Activated effector memory CD4-positive, alpha-beta T cell treated with anti-CD3 and anti-CD28 coated beads, Interleukin-2, amount 50 U/mL, for 16 hours (primary cell): ENCODE measurements around the gene SNRPN.
A peak's percentile ranks its signal among the peaks of the same experiment; 100 is the strongest.
"Not testable (repeated sequence)": the region's sequence is repeated elsewhere in the genome, so short reads cannot be mapped to it uniquely, and the experiment has no call there.

Source experiments
- DNase-seq: peaks from one replicate; pipeline ENCODE4 v3.0.0-alpha.2; 2020

Gene SNRPN

DNA sequence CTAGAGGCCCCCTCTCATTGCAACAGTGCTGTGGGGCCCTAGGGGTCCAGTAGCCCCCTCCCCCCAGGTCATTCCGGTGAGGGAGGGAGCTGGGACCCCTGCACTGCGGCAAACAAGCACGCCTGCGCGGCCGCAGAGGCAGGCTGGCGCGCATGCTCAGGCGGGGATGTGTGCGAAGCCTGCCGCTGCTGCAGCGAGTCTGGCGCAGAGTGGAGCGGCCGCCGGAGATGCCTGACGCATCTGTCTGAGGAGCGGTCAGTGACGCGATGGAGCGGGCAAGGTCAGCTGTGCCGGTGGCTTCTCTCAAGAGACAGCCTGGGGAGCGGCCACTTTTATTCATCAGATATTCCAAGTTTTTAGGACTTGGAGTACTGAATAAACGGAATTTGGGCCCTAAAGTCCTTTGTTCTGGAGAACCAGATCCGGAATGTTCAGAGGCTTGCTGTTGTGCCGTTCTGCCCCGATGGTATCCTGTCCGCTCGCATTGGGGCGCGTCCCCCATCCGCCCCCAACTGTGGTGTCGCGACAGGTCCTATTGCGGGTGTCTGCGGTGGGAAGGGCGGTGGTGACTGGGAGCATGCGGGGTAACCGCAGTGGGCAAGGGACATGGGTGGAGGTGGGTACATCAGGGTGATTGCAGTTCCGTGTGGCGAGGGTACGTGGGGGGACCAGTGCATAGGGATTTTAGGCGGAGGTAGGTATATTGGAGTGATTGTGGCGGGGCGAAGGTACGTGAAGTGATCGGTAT lies at the start of gene SNRPN, which contains the start of gene SNURF:
SNRPN (plus strand) TSS at position 205 of the 748 bp plus-strand sequence. CDS start 19,467 bp downstream, outside the sequence.
SNURF (plus strand) TSS at position 205 of the 748 bp plus-strand sequence; CDS start at position 267, 62 bp downstream.
- peak; percentile 86 for DNase-seq

- DNase-seq = no peak
These were observed 38.3 kb upstream of the SNRPN start for GRCh38 chr15:24916305-24917009.

GRCh38 chr15:24917431-24917830 lies 37.4 kb upstream of the SNRPN start:
- DNase-seq = no peak

DNA sequence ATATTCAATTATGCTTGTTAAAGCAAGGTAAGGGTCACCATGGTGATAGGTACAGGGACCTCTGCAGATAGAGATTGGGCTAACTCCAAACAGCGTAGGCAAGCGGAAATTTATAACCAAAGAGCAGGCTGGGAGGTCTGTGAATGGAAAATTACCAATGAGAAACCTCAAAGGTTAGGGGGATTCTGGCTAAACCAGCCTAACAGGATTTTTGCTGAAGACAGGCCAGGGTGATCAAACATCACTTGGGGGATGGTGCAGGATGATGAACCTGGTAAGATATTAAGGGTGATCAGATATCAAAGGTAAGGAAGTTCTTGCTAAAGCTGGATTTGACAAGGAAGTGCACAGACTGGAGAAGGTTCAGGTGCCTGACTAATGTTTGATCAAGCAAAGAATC lies 35.3 kb upstream of the SNRPN start:
- DNase-seq = no peak

GRCh38 chr15:24922781-24923180 lies 32.0 kb upstream of the SNRPN start:
- not testable (repeated sequence) for DNase-seq

DNA sequence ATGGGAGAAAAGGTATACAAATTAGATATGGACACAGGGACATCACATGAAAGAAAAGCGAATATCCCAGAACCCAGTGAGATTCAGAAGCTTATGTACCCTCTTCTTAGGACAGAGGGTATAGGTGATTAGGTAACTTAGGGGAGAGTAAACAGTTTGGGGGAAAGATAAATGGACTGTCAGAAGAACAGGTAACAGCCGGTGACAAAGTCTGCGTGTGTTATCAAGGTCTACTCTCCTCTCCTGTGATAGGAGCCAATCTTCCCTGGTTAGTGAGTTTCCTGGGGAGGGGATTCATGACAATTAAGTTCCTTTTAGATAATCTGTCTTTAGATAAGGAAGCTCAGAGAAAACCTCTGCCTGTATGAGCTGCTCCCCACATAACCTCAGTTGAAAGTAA lies 30.6 kb upstream of the SNRPN start:
- DNase-seq = no peak

- DNase-seq = no peak
These were observed 30.2 kb upstream of the SNRPN start for GRCh38 chr15:24924621-24925020.

DNA sequence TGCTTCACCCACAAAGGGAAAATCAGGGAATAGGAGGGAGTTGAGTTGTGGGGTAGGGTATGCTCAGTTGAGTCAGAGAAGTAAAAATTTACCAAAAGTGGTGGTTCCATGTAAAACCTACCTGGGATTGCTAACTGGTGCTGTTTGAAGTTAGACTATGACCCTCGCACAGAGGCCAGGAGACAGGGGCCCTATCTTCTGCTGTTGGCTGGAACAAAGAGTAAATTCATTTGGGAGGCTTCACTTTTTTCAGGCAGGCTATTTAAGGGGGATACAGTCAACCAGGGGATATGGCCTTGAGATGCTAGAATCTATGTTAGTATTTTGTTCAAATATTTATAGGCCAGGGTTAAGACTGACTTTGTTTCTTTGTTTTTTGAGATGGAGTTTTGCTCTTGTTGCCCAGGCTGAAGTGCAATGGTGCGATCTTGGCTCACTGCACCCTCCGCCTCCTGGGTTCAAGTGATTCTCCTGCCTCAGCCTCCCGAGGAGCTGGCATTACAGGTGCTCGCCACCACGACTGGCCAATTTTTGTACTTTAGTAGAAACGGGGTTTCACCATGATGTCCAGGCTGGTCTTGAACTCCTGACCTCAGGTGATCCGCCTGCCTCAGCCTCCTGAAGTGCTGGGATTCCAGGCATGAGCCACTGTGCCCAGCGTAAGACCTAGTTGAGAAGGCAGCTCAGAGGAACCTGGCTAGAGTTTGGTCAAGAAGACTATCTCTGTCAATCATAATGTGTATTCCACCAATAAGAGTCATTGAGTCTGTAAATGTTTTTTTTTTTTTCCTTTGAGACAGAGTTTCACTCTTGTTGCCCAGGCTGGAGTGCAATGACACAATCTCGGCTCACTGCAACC lies 22.7 kb upstream of the SNRPN start:
- DNase-seq = not testable (repeated sequence)

DNA sequence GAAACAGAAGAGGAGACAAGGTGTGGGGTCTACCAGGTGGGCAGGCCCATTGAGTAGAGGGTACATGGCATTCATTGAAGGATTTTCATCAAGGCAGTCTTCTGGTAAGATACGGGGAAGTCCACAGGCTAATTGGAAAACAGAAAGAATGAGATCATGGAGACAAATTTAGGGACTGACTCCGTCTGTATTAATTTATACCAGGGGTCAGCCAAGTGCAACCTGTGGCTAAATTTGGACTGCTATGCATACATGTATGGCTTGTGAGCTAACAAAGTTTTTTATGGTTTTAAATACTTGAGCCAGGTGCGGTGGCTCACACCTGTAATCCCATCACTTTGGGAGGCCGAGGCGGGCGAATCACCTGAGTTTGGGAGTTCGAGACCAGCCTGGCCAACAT lies 21.1 kb upstream of the SNRPN start:
- DNase-seq = no peak

DNA sequence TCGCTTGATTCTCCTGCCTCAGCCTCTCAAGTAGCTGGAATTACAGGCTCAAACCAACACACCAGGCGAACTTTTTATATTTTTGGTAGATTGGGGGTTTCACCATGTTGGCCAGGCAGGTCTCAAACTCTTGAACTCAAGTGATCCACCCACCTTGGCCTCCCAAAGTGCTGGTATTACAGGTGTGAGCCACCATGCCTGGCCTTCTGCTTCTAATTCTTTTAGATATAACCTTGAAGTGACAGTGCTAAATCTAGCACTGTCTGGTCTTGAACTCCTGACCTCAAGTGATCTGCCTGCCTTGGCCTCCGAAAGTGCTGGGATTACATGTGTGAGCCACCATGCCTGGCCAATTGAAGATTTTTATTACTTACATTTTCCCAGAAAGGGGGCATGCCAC lies 16.6 kb upstream of the SNRPN start:
- DNase-seq = not testable (repeated sequence)

DNA sequence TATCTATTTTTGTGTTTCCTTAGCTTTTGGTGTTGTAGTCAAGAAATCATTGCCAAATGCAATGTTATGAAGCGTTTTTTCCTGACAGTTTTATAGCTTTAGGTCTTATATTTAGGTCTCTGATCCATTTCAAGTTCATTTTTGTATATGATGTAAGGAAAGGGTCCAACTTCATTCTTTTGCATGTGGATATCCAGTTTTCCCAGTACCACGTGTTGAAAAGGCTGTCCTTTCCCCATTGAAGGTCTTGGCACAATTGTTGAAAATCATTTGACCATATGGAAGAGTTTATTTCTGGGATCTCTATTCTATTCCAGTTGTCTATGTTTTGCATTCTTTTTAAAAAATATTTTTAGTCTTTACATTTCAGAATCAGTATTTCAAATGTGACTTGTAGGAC lies 14.6 kb upstream of the SNRPN start:
- DNase-seq = no peak

DNA sequence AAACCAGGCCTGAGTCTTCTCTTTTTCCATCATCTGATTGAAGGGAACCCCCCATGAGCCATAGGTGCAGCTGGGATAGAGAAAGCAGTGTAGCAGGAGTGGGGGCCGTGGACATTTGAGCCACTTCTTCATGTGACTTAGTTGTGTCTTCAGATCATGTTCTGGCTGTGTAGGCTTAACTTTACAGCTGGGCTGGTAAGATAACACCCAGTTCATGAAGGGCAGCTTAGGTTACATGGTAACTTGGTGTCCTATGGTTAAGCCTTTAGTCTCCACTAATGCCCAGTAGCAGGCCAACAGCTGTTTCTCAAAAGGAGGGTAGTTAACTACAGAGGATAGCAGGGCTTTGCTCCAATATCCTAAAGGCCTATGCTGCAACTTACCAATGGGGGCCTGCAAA lies 11.4 kb upstream of the SNRPN start:
- no peak for DNase-seq

- DNase-seq = no peak
These were observed 9.8 kb upstream of the SNRPN start for GRCh38 chr15:24944954-24945353.

- DNase-seq = no peak
These were observed 9.1 kb upstream of the SNRPN start for GRCh38 chr15:24945711-24946110.

DNA sequence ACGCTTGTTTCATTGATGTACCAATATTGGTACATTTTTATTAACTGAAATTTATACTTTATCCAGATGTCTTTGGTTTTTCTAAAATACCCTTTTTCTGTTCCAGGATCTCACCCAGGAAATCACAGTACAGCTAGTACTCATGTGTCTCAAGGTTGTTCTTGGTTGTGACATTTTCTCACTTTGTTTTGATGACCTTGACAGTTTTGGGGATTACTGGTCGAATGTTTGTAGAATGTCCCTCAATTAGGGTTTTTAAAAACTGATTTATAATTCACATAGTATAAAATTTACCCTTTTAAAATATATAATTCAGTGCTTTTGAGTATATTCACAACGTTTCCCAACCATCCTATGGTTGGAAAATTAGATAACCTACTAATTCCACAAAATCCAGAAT lies 6.3 kb upstream of the SNRPN start:
- no peak for DNase-seq

DNA sequence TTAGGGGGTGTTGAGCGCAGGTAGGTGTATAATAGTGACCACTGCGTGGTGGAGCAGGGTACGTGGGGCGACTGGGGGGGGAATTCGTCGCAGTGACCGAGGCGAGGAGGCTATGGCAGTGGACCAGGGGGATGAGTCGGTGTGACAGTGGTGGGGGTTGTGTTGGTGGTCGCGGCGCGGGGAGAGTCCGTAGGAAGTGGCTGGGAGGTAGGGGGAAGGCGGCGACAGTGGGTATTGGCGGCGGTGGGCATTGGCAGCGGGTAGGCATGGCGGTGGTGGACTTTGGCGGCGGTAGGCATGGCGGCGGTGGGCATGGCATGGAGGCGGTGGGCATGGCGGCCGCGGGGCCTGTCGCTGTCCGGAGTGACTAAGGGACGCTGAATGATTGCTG lies 739 bp downstream of the SNRPN start:
- DNase-seq = peak; percentile 64

- DNase-seq = peak; percentile 91
These were observed 1.5 kb downstream of the SNRPN start for GRCh38 chr15:24956111-24956838.

- no peak for DNase-seq
These were observed 2.9 kb downstream of the SNRPN start for GRCh38 chr15:24957691-24958090.

DNA sequence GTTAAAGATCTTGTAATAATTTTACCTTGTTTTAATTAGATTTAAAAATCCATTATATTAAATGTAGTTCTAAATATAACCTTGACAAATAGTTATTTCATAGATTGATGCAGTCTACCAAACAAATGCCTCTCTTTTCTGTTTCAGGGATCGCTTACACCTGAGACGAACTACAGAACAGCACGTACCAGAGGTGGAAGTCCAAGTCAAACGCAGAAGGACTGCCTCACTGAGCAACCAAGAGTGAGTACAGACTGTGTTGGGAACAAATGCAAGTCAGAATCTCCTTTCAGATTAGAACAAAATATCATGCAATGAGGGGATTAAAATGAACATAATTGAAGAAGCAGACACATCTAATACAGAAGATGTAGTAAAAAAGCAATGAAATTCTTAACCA lies 7.2 kb downstream of the SNRPN start:
- DNase-seq = no peak

- no peak for DNase-seq
These were observed 8.1 kb downstream of the SNRPN start for GRCh38 chr15:24962880-24963279.

DNA sequence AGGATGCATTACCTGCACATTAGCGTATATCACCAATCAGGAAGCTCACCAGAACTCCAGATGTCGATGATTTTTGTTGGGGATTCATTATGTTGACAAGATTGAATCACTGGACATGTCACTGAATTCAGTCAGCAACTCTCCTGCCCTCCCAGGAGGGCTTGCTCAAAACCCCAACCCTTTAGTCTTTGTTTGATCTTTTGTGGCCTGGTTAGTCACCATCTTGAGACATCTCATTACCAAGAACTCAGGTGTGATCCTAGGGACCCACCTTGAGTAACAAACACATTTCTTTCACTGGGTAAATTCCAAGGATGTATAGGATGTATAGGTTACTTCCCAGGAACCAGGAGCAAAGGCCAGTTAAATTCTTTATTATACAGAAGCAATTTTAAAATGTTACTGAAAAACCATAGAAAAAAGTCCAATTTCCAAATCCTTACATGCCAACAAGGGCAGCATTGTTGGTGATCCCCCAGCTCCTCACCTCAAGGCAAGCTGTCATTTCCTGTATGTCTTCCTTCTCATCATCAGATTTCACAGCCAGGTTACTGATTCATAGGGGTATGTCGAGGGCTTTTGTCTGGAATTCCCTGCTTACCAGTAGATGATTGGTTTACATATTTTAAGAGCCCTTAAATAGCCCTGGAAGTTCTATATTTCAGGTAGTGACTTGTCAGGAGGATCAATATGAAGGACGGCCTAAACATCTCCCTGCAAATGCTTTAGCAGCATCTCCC lies 11.7 kb downstream of the SNRPN start:
- DNase-seq = no peak

DNA sequence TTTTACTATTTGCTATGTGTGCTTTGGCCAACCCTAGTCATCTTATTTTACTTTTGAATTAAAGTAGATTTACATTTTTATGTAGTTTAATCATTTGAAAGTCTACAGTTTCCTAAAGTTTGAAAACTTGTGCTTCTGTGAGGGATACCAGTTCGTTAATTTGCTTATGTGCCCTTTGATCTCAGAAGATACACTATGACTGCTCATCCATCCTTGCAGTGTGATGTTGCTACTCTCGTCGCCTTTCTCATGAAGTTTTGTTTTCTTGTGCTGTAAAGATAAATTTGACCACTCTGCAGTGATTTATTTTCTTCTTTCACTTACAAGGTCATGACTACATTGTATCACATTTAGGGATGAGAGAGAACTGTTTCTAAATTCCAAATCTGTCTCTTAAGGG lies 16.3 kb downstream of the SNRPN start:
- no peak for DNase-seq
